ENCODE data around the gene TVP23A.

- no peak for TF ChIP-seq ZBTB20 (tag by site-specific recombination; IDR thresholded peaks at IDR 0.05)
- no peak for TF ChIP-seq ELK4 (IDR thresholded peaks at IDR 0.05; ENCODE audit: borderline replicate concordance, low read depth, low read length)
- TF ChIP-seq ZNF274 (IDR thresholded peaks at IDR 0.05; ENCODE audit: low read length) = no peak
- TF ChIP-seq ZNF274 (tag by site-specific recombination; IDR thresholded peaks at IDR 0.05; ENCODE audit: borderline replicate concordance) = no peak
- TF ChIP-seq, protein P1, sequence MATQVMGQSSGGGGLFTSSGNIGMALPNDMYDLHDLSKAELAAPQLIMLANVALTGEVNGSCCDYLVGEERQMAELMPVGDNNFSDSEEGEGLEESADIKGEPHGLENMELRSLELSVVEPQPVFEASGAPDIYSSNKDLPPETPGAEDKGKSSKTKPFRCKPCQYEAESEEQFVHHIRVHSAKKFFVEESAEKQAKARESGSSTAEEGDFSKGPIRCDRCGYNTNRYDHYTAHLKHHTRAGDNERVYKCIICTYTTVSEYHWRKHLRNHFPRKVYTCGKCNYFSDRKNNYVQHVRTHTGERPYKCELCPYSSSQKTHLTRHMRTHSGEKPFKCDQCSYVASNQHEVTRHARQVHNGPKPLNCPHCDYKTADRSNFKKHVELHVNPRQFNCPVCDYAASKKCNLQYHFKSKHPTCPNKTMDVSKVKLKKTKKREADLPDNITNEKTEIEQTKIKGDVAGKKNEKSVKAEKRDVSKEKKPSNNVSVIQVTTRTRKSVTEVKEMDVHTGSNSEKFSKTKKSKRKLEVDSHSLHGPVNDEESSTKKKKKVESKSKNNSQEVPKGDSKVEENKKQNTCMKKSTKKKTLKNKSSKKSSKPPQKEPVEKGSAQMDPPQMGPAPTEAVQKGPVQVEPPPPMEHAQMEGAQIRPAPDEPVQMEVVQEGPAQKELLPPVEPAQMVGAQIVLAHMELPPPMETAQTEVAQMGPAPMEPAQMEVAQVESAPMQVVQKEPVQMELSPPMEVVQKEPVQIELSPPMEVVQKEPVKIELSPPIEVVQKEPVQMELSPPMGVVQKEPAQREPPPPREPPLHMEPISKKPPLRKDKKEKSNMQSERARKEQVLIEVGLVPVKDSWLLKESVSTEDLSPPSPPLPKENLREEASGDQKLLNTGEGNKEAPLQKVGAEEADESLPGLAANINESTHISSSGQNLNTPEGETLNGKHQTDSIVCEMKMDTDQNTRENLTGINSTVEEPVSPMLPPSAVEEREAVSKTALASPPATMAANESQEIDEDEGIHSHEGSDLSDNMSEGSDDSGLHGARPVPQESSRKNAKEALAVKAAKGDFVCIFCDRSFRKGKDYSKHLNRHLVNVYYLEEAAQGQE (tag by site-specific recombination; IDR thresholded peaks at IDR 0.05) = no peak
- no peak for TF ChIP-seq ZNF121 (tag by site-specific recombination; IDR thresholded peaks at IDR 0.05)
- TF ChIP-seq TCF7L2 (IDR thresholded peaks at IDR 0.05; ENCODE audit: borderline replicate concordance, low read depth, low read length) = no peak
- no peak for TF ChIP-seq ATF2 (tag by site-specific recombination; IDR thresholded peaks at IDR 0.05; ENCODE audit: low read depth)
Measured at GRCh38 chr16:10743227-10743609, 75.4 kb downstream of the TVP23A start.

Data from HEK293 (cell line).